B cell (primary cell): ENCODE measurements around the gene OSBPL5.

ENCODE experiments used
- CTCF ChIP-seq: fragments of 200-600 bp; IDR thresholded peaks from one replicate; pipeline ENCODE4 v1.8.0; 2022; ENCODE audit warnings: antibody characterized with exemption, mild to moderate bottlenecking
- EZH2 ChIP-seq: IDR thresholded peaks from 2 replicates; pipeline ENCODE4 v1.6.1; 2012; ENCODE audit warnings: borderline replicate concordance, low read depth, mild to moderate bottlenecking, moderate library complexity, low read length; ENCODE audit not compliant: insufficient read depth, poor library complexity, severe bottlenecking

- TF ChIP-seq CTCF (no peak), EZH2 (no peak)
Measured at GRCh38 chr11:3162410-3163240, 2.5 kb downstream of the OSBPL5 start.
